ENCODE measurements around the gene AMDHD1.
A peak's percentile ranks its signal among the peaks of the same experiment; 100 is the strongest.

Gene AMDHD1, protein sequence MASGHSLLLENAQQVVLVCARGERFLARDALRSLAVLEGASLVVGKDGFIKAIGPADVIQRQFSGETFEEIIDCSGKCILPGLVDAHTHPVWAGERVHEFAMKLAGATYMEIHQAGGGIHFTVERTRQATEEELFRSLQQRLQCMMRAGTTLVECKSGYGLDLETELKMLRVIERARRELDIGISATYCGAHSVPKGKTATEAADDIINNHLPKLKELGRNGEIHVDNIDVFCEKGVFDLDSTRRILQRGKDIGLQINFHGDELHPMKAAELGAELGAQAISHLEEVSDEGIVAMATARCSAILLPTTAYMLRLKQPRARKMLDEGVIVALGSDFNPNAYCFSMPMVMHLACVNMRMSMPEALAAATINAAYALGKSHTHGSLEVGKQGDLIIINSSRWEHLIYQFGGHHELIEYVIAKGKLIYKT

DNA sequence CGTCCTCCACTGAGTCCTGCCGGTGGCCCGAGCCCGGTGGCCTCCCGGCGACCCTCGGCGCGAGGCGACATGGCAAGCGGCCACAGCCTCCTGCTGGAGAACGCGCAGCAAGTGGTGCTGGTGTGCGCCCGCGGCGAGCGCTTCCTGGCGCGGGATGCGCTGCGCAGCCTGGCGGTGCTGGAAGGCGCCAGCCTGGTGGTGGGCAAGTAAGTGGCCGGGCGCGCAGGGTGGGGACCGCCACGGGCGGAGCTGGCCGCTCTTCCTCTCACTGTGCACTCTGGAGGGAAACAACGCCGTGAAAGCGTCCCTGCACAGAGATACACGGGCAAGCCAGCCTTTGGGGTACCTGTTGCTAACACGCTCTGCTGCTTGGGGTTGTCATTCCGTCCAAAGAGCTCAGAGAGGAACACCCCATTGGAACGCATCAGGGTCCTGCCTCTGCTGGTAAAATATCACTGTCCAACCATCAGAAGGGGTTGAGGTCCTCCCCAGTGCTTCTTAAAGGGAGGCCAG lies at the start of gene AMDHD1:
Gene AMDHD1, plus strand, starts transcription at position 2 of the 513 bp plus-strand sequence. Its CDS starts 68 bp downstream, at position 70.
- Mint-ChIP-seq H3K27me3 (no peaks in the 10 kb centered on the region), H3K36me3 (ENCODE audit: low read depth) (peaks cover 3% of the 10 kb centered on the region), H3K9me3 (no peaks in the 10 kb centered on the region), H3K4me1 (ENCODE audit: low read depth) (peaks cover 10% of the 10 kb centered on the region), H3K4me3 (peak within 1 kb of the TSS; percentile 87), H3K27ac (peak within 1 kb of the TSS; percentile 92)
- DNase-seq: peak; percentile 85

DNA sequence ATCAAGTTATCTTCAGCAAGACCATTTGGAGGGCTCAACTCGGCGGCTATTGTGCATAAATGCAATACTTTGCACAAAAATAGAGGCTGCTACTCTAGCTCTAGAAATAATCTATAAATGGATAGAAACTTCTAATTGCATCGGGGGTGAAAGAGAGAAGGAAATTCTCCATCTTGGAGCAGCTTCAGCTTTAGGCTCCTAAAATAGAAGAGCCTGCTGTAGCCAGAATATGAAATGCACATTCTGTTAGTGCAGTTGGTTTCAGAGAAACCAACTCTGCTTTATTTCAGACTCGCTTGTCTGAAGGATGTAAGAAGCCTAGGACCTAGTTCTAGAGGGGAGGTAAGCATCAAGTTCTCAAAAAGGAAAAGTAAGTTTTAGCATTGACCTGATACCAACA lies 46.3 kb upstream of the AMDHD1 start:
- H3K27ac Mint-ChIP-seq: no peak overlapping the region
- peaks cover 29% of the 10 kb centered on the region for H3K27me3 Mint-ChIP-seq
- H3K4me1 Mint-ChIP-seq (ENCODE audit: low read depth): no peaks in the 10 kb centered on the region
- no peak for DNase-seq
- H3K36me3 Mint-ChIP-seq (ENCODE audit: low read depth): no peaks in the 10 kb centered on the region
- H3K9me3 Mint-ChIP-seq: no peaks in the 10 kb centered on the region
- no peak overlapping the region for H3K4me3 Mint-ChIP-seq

DNA sequence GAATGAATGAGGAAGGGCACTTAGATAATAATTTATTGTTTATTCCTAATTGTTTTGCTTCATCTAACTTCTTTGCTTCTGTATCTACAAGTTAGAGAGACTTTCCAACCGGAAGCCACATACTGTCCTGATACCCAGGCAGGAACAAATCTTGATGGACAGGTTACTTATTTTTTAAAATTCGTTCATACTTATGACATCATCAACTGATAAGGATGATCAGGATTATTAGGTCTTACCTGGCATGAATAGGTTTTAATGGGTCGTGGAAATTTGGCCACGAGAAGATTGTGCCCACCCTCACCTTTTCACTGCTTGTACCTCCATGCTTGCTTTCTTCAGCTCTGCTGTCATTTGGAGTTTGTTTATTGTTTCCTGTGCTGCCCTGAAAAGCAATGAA lies 45.0 kb upstream of the AMDHD1 start:
- no peak overlapping the region for H3K4me3 Mint-ChIP-seq
- no peak for DNase-seq
- no peaks in the 10 kb centered on the region for H3K4me1 Mint-ChIP-seq (ENCODE audit: low read depth)
- H3K9me3 Mint-ChIP-seq: peaks cover under 1% of the 10 kb centered on the region
- H3K27me3 Mint-ChIP-seq: peaks cover 38% of the 10 kb centered on the region
- no peak overlapping the region for H3K27ac Mint-ChIP-seq
- H3K36me3 Mint-ChIP-seq (ENCODE audit: low read depth): no peaks in the 10 kb centered on the region

DNA sequence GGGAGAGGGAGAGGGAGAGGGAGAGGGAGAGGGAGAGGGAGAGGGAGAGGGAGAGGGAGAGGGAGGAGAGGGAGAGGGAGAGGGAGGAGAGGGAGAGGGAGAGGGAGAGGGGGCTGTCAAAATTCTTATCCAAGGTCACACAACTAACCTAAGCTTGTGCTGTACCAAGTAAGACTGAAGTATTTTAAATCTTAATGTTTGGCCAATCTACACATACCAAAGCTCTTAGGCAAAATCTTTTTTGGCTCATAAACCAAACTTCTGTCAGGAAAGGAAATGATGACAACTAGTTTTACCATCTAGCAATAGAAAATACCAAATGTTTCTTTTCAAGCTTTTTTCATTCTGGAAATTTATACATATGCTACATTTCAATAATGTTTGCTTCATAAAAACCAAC lies 34.6 kb upstream of the AMDHD1 start:
- no peak overlapping the region for H3K4me3 Mint-ChIP-seq
- peaks cover 20% of the 10 kb centered on the region for H3K27me3 Mint-ChIP-seq
- H3K27ac Mint-ChIP-seq: no peak overlapping the region
- H3K4me1 Mint-ChIP-seq (ENCODE audit: low read depth): no peaks in the 10 kb centered on the region
- no peaks in the 10 kb centered on the region for H3K9me3 Mint-ChIP-seq
- no peak for DNase-seq
- no peaks in the 10 kb centered on the region for H3K36me3 Mint-ChIP-seq (ENCODE audit: low read depth)

DNA sequence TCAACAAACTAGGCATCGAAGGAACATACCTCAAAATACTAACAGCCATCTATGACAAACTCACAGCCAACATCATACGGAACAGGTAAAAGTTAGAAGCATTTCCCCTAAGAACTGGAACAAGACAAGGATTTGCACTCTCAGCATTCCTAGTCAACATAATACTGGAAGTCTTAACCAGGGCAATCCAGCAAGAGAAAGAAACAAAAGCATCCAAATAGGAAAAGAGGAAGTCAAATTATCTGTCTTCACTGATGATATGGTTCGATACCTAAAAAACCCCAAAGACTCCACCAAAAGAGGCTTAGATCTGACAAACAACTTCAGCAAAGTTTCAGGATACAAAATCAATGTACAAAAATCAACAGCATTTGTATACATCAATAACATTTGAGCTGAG lies 33.3 kb upstream of the AMDHD1 start:
- Mint-ChIP-seq H3K27me3 (peaks cover 14% of the 10 kb centered on the region), H3K36me3 (ENCODE audit: low read depth) (no peaks in the 10 kb centered on the region), H3K27ac (no peak overlapping the region), H3K9me3 (no peaks in the 10 kb centered on the region), H3K4me1 (ENCODE audit: low read depth) (no peaks in the 10 kb centered on the region), H3K4me3 (no peak overlapping the region)
- DNase-seq: no peak

DNA sequence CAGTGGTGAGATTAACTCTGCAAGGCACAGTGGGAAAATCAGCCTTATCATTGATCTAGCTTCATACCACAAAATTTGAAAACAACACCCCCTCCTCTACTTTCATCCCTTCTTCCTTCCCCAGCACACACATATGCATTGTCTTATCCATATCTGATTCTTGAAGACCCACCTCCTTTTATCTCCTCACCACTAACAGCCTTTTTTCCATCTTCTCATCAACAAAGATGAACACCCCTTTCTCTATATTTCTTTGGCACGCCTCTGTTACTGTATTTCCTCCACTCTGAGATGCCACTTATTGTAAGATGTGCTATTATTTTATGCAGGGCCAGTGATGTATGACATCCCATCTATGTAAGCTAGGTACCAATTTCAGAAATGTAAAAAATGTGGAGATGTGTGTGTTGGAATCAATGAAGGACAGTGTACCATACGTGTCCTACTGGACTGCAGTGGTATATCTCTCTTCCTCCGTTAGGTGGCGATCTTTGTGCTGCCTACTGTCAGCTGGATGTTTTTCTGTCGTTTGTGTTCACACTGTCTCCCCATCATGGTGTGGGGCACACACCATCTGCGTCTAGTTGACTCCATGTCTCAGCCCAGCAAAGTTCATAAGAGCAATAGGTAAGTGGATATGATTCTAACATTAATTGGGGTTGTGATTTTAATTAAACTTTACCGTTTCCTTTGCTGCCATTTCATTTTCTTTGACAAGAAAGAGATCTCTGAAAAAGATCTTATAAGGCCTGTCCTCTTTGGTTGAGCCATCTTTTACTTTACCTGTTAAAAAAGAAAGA lies 24.7 kb upstream of the AMDHD1 start:
- Mint-ChIP-seq H3K27me3 (peaks cover 3% of the 10 kb centered on the region), H3K4me1 (ENCODE audit: low read depth) (no peaks in the 10 kb centered on the region), H3K9me3 (no peaks in the 10 kb centered on the region), H3K27ac (no peak overlapping the region), H3K36me3 (ENCODE audit: low read depth) (no peaks in the 10 kb centered on the region), H3K4me3 (no peak overlapping the region)
- DNase-seq: peak; percentile 32

DNA sequence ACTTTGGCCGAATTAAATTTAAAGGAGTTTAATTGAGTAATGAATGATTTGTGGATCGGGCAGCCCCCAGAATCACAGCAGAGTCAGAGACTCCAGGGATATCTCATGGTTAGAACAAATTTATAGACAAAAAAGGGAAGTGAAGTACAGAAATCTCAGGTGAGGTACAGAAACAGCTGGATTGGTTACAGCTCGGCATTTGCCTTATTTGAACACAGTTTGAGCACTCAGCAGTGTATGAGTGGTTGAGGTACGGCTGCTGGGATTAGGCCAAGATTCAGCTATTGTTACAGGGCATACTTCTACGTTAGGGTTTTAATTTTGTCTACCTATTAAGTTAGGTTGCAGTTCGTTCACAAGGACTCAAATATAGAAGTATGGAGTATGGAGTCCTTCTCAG lies 24.0 kb upstream of the AMDHD1 start:
- peaks cover 3% of the 10 kb centered on the region for H3K27me3 Mint-ChIP-seq
- DNase-seq: no peak
- no peaks in the 10 kb centered on the region for H3K9me3 Mint-ChIP-seq
- H3K4me3 Mint-ChIP-seq: no peak overlapping the region
- H3K4me1 Mint-ChIP-seq (ENCODE audit: low read depth): no peaks in the 10 kb centered on the region
- H3K27ac Mint-ChIP-seq: no peak overlapping the region
- no peaks in the 10 kb centered on the region for H3K36me3 Mint-ChIP-seq (ENCODE audit: low read depth)

DNA sequence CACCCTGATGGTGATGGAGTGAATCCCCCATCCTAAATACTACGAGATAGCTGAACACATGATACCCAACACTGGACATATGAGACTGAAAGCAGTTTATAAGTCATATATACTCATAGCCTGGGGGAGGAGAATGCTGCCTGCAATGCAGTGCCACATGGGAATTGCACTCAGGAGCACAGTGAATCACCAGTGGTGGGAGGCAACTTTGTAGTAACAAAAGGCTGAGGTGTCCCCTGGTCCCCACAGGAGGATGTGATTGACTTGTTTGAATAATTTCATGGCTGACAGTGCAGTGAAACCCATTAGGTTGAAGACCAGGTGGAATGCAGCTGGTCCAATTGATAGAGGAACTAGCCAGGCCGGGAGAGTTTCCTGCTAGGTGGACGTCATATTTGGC lies 20.9 kb upstream of the AMDHD1 start:
- Mint-ChIP-seq H3K9me3 (no peaks in the 10 kb centered on the region), H3K36me3 (ENCODE audit: low read depth) (no peaks in the 10 kb centered on the region), H3K4me1 (ENCODE audit: low read depth) (no peaks in the 10 kb centered on the region), H3K27me3 (no peaks in the 10 kb centered on the region), H3K27ac (no peak overlapping the region), H3K4me3 (no peak overlapping the region)
- no peak for DNase-seq

DNA sequence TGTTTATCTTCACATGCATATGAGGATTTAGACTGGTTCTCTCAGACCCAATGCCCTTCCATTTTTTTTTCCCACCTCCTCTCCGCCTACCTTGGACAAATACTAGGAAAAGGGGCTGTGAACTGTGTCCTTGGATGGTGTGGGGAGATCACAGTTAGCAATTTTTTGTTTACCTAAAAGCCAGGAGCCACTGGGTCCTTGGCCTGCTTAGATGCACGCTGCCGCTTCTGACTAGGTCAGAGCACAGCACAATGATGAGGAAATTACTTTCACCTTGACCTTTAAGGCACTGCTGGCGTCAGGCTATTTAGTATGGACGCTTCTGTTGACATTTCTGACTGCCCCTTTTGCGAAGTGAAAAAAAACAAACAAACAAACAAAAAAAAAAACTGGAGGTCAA lies 2.6 kb upstream of the AMDHD1 start:
- no peaks in the 10 kb centered on the region for H3K9me3 Mint-ChIP-seq
- no peak overlapping the region for H3K4me3 Mint-ChIP-seq
- DNase-seq: no peak
- H3K4me1 Mint-ChIP-seq (ENCODE audit: low read depth): peaks cover 10% of the 10 kb centered on the region
- no peaks in the 10 kb centered on the region for H3K27me3 Mint-ChIP-seq
- no peak overlapping the region for H3K27ac Mint-ChIP-seq
- H3K36me3 Mint-ChIP-seq (ENCODE audit: low read depth): peaks cover 3% of the 10 kb centered on the region

DNA sequence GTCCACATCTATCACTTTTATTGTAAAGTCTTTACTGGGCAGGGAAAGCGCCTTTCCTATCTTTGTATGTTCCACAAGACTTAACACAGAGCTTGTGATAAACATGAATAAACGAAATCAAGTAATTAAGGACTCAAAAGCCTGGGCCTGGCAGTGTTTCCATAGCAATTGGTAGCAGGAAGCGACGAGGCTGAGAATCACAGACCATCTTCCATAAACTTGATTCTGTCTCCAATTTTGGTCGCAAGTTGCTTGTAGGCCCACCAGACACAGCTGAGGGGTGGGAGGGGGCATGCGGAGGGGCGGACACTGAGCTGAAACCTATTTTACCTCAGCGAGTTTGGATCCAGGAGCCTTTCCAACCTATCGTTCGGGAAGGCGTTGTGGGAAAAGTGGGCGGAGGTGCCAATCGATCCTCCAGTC lies 1.0 kb upstream of the AMDHD1 start:
- H3K27me3 Mint-ChIP-seq: no peaks in the 10 kb centered on the region
- no peaks in the 10 kb centered on the region for H3K9me3 Mint-ChIP-seq
- H3K27ac Mint-ChIP-seq: peak overlapping the region; percentile 92
- peaks cover 10% of the 10 kb centered on the region for H3K4me1 Mint-ChIP-seq (ENCODE audit: low read depth)
- no peak for DNase-seq
- H3K4me3 Mint-ChIP-seq: peak overlapping the region; percentile 87
- H3K36me3 Mint-ChIP-seq (ENCODE audit: low read depth): peaks cover 3% of the 10 kb centered on the region

DNA sequence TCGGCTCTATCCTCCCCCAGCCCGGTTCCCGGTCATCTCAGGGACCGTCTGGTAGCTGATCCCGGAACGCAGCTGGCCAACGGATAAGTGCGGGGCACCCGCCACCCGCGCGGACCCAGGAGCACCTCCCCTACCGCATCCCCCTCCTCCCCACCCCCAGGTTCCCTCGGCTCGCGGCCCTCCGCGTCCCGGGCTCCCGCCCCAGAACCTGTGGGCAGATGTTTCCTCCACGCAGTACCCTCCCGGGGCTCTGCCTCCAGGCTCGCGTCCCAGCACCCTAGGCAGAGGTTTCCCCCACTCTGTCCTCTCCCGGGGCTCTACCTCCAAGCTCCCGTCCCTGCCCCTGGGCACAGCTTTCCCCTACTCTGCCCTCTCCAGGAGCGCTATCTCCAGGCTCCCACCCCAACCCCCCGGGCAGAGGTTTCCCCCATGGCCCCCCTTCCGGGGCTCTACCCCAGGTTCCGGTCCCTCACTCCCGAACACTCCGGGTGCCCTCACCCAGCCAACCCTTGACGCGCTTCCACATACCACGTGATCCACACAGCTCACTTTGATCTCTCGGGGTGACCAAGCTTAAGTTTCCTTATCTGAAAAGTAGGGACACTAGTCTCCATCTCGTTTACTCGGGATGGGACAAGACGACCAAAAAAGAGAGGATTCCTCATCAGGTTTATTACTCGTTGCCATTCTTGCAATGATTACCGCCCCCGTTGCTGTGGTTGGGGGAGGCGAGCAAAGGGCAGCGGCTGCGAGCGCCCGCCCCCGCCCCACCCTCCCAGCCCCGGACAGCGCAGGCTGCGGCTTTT lies 404 bp upstream of the AMDHD1 start, which contains the start of gene CCDC38:
Gene CCDC38, minus strand, starts transcription at position 91 of the 806 bp plus-strand sequence. CDS start 6,105 bp downstream, outside the sequence.
- Mint-ChIP-seq H3K27ac (peak within 1 kb of the TSS; percentile 92), H3K4me1 (ENCODE audit: low read depth) (peaks cover 10% of the 10 kb centered on the region)
- DNase-seq: peak; percentile 89

DNA sequence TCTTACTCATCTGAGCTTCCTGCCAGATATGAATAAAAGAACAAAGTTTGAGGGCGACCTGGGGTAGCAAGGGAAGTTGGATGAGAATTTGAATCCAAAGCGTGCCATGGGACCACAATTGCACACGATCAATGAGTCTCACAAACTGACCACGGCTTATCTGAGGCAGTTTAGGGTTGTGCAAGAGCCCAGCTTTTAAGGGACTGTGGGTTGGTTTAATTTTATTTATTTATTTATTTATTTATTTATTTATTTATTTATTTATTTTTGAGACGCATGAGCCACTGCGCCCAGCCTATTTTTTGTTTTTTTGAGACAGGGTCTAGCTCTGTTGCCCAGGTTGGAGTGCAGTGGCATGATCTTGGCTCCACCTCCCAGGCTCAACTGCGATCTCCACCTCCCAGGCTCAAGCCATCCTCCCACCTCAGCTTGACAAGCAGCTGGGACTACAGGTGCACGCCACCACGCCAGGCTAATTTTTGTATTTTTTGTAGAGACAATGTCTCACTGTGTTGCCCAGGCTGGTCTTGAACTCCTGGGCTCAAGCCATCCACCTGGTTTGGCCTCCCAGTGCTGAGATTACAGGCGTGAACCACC lies 1.1 kb downstream of the AMDHD1 start:
- no peaks in the 10 kb centered on the region for H3K9me3 Mint-ChIP-seq
- no peaks in the 10 kb centered on the region for H3K27me3 Mint-ChIP-seq
- peak overlapping the region; percentile 87 for H3K4me3 Mint-ChIP-seq
- H3K36me3 Mint-ChIP-seq (ENCODE audit: low read depth): peaks cover 3% of the 10 kb centered on the region
- DNase-seq: no peak
- H3K27ac Mint-ChIP-seq: no peak overlapping the region
- H3K4me1 Mint-ChIP-seq (ENCODE audit: low read depth): peaks cover 10% of the 10 kb centered on the region

More for the DNA sequence above, 404 bp upstream of the AMDHD1 start, which contains the start of gene CCDC38:
- no peaks in the 10 kb centered on the region for H3K9me3 Mint-ChIP-seq
- peak within 1 kb of the TSS; percentile 87 for H3K4me3 Mint-ChIP-seq
- H3K36me3 Mint-ChIP-seq (ENCODE audit: low read depth): peaks cover 3% of the 10 kb centered on the region
- H3K27me3 Mint-ChIP-seq: no peaks in the 10 kb centered on the region

DNA sequence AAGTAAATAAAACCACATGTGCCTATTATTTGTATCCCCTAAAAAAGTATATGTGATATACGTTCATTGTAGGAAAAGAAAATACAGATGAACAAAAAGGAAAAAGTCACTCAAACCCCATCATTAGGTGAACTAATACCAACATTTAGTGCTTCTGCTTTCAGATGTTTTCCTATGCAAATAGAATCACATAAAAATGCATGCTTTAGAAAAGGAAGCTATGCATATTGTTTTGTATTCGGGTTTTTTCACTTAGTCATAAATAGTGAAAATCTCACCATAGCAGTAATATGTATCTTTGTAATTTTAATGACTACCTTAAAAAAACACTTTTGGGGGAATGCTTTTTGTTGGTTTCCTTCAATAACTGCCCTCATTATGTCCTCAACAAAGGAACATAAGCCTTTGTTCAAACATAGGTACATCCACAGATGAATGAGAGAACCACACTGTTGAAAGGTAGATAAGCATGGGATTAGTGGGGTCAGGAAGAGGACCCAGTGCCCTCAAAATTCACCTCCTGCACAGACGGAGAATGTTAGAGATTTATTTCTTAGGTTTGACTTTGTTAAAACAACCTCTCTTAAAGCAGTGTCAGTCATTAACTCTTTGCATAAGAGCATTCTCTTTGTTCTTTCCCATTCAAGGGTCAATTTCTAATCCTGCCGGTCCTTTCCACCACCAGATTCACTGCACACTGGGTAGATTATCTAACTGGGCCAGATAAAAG lies 6.5 kb downstream of the AMDHD1 start:
- H3K27me3 Mint-ChIP-seq: no peaks in the 10 kb centered on the region
- no peak overlapping the region for H3K27ac Mint-ChIP-seq
- DNase-seq: no peak
- H3K4me3 Mint-ChIP-seq: no peak overlapping the region
- H3K9me3 Mint-ChIP-seq: no peaks in the 10 kb centered on the region
- H3K4me1 Mint-ChIP-seq (ENCODE audit: low read depth): no peaks in the 10 kb centered on the region
- no peaks in the 10 kb centered on the region for H3K36me3 Mint-ChIP-seq (ENCODE audit: low read depth)
